ENCODE data around the gene SCAMP4. TPM values are rescaled to one million over a fixed set of nuclear protein-coding genes. Genes with fewer than 3 reads are reported as not detected.
A peak's percentile ranks its signal among the peaks of the same experiment; 100 is the strongest.

SCAMP4 gene
- total and polyA plus RNA-seq, 2 of the 13 experiments (the other 11 are each of a cell fraction or from before 2014, with no cell fraction given) = 10.7 to 13.7 TPM

GRCh38 chr19:1875646-1876495, 29.3 kb upstream of the SCAMP4 start (continued):
- TF ChIP-seq KIAA2018 (CRISPR knock-in tag; IDR thresholded peaks at IDR 0.05; ENCODE audit: borderline replicate concordance) (no peak; the same call in 1 of the 2 replicates), MXD3 (CRISPR knock-in tag; IDR thresholded peaks at IDR 0.05) (peak; percentile 97), ZXDC (CRISPR knock-in tag; IDR thresholded peaks at IDR 0.05) (peak; percentile 36), TBX3 (IDR thresholded peaks at IDR 0.05; ENCODE audit: borderline replicate concordance) (peak; percentile 84), NCOA2 (CRISPR knock-in tag; IDR thresholded peaks at IDR 0.05) (peak; percentile 35; the same call in 1 of the 2 replicates), MYC (CRISPR knock-in tag; IDR thresholded peaks at IDR 0.05; ENCODE audit: borderline replicate concordance) (peak; percentile 91; the same call in 1 of the 2 replicates), TEAD2 (CRISPR knock-in tag; IDR thresholded peaks at IDR 0.05) (no peak), ZNF33A (CRISPR knock-in tag; IDR thresholded peaks at IDR 0.05; ENCODE audit: borderline replicate concordance) (no peak), ZNF430 (CRISPR knock-in tag; IDR thresholded peaks at IDR 0.05) (peak; percentile 57; the same call in 1 of the 2 replicates), ZNF749 (CRISPR knock-in tag; IDR thresholded peaks at IDR 0.05; ENCODE audit: borderline replicate concordance) (no peak), ZNF782 (CRISPR knock-in tag; IDR thresholded peaks at IDR 0.05; ENCODE audit: borderline replicate concordance) (peak; percentile 66; the same call in 1 of the 2 replicates), ZHX1 (CRISPR knock-in tag; IDR thresholded peaks at IDR 0.05; ENCODE audit: low read depth) (peak; percentile 87), RFXAP (CRISPR knock-in tag; IDR thresholded peaks at IDR 0.05; ENCODE audit: borderline replicate concordance) (peak; percentile 78; the same call in 1 of the 2 replicates)

All from HepG2 (cell line).